Spleen (tissue), 7 donors: ENCODE measurements around the gene ULBP1.

ENCODE experiments used
- POLR2AphosphoS5 ChIP-seq, 3 donors: sonication (generic); formaldehyde crosslinking; IDR thresholded peaks; one replicate each; pipeline ENCODE4 v1.5.1; 2017; ENCODE audit warnings: antibody characterized with exemption in 3 of 3
- TF ChIP-seq, protein P1 (sequence below), 11 experiments: fragments of 200-600 bp in 7 of 11; fragments of 450-650 bp in 4 of 11; sonication (generic) in 4 of 11; IDR thresholded peaks in 8 of 11; conservative IDR thresholded peaks in 3 of 11; 1 replicate in 7 of 11; 2 replicates in 4 of 11; pipeline versions ENCODE4 v1.4.0 to v1.8.0; 2016 to 2021; ENCODE audit warnings: antibody characterized with exemption in 11 of 11, inconsistent platforms in 4 of 11, mild to moderate bottlenecking in 1 of 11
- donor health status: DM: no; HTN: no; CAD: no; lungs with moderate emphysema.
- donor health status: DM: no; HTN: no; CAD: no.
- donor health status: DM: no; HTN: no; CAD: no.

DNA sequence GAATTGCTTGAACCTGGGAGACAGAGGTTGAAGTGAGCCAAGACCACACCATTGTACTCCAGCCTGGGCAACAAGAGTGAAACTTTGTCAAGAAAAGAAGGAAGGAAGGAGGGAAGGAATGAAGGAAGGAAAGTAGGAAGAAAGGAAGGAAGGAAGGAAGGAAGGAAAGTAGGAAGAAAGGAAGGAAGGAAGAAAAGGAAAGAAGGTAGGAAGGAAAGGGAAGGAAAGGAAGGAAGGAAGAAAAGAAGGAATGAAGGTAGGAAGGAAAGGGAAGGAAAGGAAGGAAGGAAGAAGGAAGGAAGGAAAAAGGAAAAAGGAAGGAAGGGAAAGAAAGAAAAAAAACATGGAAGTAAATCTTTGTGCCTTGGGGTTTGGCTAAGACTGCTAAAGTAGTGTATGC lies 11.7 kb downstream of the ULBP1 start:
- TF ChIP-seq, protein P1, sequence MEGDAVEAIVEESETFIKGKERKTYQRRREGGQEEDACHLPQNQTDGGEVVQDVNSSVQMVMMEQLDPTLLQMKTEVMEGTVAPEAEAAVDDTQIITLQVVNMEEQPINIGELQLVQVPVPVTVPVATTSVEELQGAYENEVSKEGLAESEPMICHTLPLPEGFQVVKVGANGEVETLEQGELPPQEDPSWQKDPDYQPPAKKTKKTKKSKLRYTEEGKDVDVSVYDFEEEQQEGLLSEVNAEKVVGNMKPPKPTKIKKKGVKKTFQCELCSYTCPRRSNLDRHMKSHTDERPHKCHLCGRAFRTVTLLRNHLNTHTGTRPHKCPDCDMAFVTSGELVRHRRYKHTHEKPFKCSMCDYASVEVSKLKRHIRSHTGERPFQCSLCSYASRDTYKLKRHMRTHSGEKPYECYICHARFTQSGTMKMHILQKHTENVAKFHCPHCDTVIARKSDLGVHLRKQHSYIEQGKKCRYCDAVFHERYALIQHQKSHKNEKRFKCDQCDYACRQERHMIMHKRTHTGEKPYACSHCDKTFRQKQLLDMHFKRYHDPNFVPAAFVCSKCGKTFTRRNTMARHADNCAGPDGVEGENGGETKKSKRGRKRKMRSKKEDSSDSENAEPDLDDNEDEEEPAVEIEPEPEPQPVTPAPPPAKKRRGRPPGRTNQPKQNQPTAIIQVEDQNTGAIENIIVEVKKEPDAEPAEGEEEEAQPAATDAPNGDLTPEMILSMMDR (IDR thresholded peaks at IDR 0.05 in 8 of 11, conservative IDR thresholded peaks at IDR 0.05 in 3 of 11), result no peak
- no peak for TF ChIP-seq POLR2AphosphoS5 (IDR thresholded peaks at IDR 0.05)
